NCI-H446 treated with DMSO at 0.1 percent for 48 hours (cell line): ENCODE measurements around the gene ARID1B.

Source experiments
- DNase-seq: peaks from one replicate; lab custom pipeline; 2025; lab: John Stamatoyannopoulos, UW

Gene ARID1B

GRCh38 chr6:156879186-156879585 lies 102.0 kb downstream of the ARID1B start:
- DNase-seq: no peak

- DNase-seq: no peak
Observed at GRCh38 chr6:156879591-156879990, 102.4 kb downstream of the ARID1B start.

GRCh38 chr6:156880913-156881312 lies 103.7 kb downstream of the ARID1B start:
- no peak for DNase-seq

- DNase-seq: no peak
Observed at GRCh38 chr6:156881687-156882629, 104.8 kb downstream of the ARID1B start.

GRCh38 chr6:156883497-156884252 lies 106.5 kb downstream of the ARID1B start:
- no peak for DNase-seq

GRCh38 chr6:156884306-156884705 lies 107.1 kb downstream of the ARID1B start:
- DNase-seq: no peak

- DNase-seq: no peak
Observed at GRCh38 chr6:156885562-156885961, 108.4 kb downstream of the ARID1B start.

- DNase-seq: no peak
Observed at GRCh38 chr6:156886409-156886808, 109.2 kb downstream of the ARID1B start.

GRCh38 chr6:156887623-156888269 lies 110.6 kb downstream of the ARID1B start:
- no peak for DNase-seq

GRCh38 chr6:156889469-156889868 lies 112.3 kb downstream of the ARID1B start:
- DNase-seq: no peak

- DNase-seq: no peak
Observed at GRCh38 chr6:156889986-156890385, 112.8 kb downstream of the ARID1B start.

GRCh38 chr6:156890627-156891314 lies 113.6 kb downstream of the ARID1B start:
- no peak for DNase-seq

GRCh38 chr6:156897907-156898531 lies 120.8 kb downstream of the ARID1B start:
- DNase-seq: no peak

- DNase-seq: no peak
Observed at GRCh38 chr6:156899071-156899470, 121.9 kb downstream of the ARID1B start.

- no peak for DNase-seq
Observed at GRCh38 chr6:156899532-156900135, 122.5 kb downstream of the ARID1B start.

- DNase-seq: no peak
Observed at GRCh38 chr6:156900292-156900691, 123.1 kb downstream of the ARID1B start.

GRCh38 chr6:156901309-156902019 lies 124.3 kb downstream of the ARID1B start:
- no peak for DNase-seq

- no peak for DNase-seq
Observed at GRCh38 chr6:156902782-156903181, 125.6 kb downstream of the ARID1B start.

- no peak for DNase-seq
Observed at GRCh38 chr6:156904176-156904967, 127.2 kb downstream of the ARID1B start.

GRCh38 chr6:156905801-156906200 lies 128.6 kb downstream of the ARID1B start:
- DNase-seq: no peak
